ENCODE results near the gene RBM23. TPM values are rescaled to one million over a fixed set of nuclear protein-coding genes. Genes with fewer than 3 reads are reported as not detected.
"Not testable (repeated sequence)": the region's sequence is repeated elsewhere in the genome, so short reads cannot be mapped to it uniquely, and the experiment has no call there.

Gene RBM23
- total and polyA plus RNA-seq, 8 donors: 64.9 to 133 (median 109) TPM

DNA sequence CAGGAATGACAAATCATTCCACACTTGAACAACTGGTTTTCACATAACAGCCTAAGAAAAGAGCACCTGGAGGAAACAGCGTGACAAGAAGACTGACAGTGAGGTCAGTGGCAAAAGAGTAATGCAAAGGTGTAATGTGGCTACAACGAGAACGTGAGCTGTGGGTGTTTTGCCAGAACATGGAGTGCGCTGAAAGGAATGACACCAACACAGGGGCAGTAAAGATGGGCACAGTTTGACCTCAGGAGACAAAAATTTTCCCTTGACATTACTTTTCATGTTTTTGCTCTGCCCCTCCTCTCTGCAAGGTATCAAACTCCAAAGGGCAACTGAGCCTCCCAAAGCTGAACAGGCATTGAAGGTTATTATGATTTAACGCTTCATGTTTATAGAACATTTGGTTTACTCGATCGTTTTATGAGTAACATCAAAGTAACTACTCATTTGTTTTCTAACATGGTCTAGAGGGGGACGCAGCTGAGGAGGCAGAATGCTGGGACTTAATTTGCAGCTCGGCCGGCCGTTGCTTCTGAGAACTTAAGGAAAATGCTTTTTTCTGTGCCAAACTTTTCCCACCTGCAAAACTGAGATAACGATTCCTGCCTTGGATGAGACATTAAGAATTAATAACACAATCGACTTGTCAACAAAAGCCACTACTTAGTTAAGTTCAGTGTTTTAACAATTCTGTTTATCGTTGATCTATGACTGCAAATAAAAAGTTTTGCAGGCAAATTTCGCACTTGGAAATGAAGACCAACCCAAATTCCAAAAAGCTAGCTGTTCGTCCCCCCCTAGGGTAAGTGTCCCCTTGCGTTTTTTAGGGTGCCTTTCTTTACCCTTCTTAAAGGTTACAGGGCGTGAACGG is 37.0 kb upstream of the RBM23 start:
- intact Hi-C loops (cut with DNase I): no loop called here
- TF ChIP-seq CTCF (IDR thresholded peaks at IDR 0.05): no peak
- ATAC-seq: no peak
- Histone ChIP-seq H3K4me1 (peaks cover 3 to 46% of the 10 kb centered on the region in 2 donors), H3K27me3 (no peaks in the 10 kb centered on the region), H3K27ac (peak overlapping the region; percentile 91 to 98), H3K4me3 (peak overlapping the region; percentile 57 to 78), H3K36me3 (peaks cover 0 to 27% of the 10 kb centered on the region in 2 donors), H3K9me3 (no peaks in the 10 kb centered on the region)
- DNase-seq: no peak

GRCh38 chr14:22952418-22952817 is 33.5 kb upstream of the RBM23 start:
- intact Hi-C loops (cut with DNase I): no loop called here
- Histone ChIP-seq H3K27ac (peak overlapping the region; percentile 41 to 85), H3K4me3 (no peak overlapping the region), H3K4me1 (peaks cover 3 to 40% of the 10 kb centered on the region in 2 donors), H3K36me3 (peaks cover 0 to 62% of the 10 kb centered on the region in 2 donors), H3K27me3 (no peaks in the 10 kb centered on the region), H3K9me3 (no peaks in the 10 kb centered on the region)
- ATAC-seq (peak; percentile 63), DNase-seq (no peak)
- TF ChIP-seq CTCF (IDR thresholded peaks at IDR 0.05): no peak

- H3K27me3 ChIP-seq; H3K4me3 ChIP-seq; intact Hi-C loops (cut with DNase I); H3K9me3 ChIP-seq: not testable (repeated sequence)
- peak overlapping the region; percentile 47 to 85 for H3K27ac ChIP-seq
- H3K36me3 ChIP-seq: peaks cover 0 to 68% of the 10 kb centered on the region in 2 donors
- peak in 2 of 4 donors; percentile 44 to 87 for DNase-seq
- ATAC-seq: peak; percentile 45
- peaks cover 3 to 36% of the 10 kb centered on the region in 2 donors for H3K4me1 ChIP-seq
Measured at GRCh38 chr14:22951795-22952194, 32.8 kb upstream of the RBM23 start.

DNA sequence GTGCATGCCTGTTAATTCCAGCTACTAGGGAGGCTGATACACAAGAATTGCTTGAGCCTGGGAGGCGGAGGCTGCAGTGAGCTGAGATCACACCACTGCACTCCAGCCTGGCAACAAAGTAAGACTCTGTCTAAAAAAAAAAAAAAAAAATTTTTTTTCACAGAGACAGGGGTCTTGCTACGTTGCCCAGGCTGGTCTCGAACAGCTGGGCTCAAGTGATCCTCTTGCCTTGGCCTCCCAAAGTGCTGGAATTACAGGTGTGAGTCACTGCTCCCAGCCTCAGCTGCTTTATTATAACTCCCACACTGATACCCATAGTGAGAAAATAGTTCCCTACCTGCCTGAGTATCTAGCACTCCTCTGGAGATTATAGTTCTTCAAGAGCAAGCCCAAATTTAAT is 26.7 kb upstream of the RBM23 start:
- TF ChIP-seq CTCF (IDR thresholded peaks at IDR 0.05): no peak
- no peak overlapping the region for H3K4me3 ChIP-seq
- intact Hi-C loops (cut with DNase I): no loop called here
- H3K9me3 ChIP-seq: no peaks in the 10 kb centered on the region
- H3K36me3 ChIP-seq: peaks cover 0 to 63% of the 10 kb centered on the region in 2 donors
- DNase-seq (no peak), ATAC-seq (no peak)
- no peaks in the 10 kb centered on the region for H3K27me3 ChIP-seq
- H3K27ac ChIP-seq: no peak overlapping the region
- H3K4me1 ChIP-seq: no peaks in the 10 kb centered on the region

GRCh38 chr14:22939684-22940083 is 20.7 kb upstream of the RBM23 start:
- Histone ChIP-seq H3K4me1 (no peaks in the 10 kb centered on the region), H3K9me3 (no peaks in the 10 kb centered on the region), H3K27ac (no peak overlapping the region), H3K27me3 (no peaks in the 10 kb centered on the region), H3K36me3 (peaks cover 0 to 27% of the 10 kb centered on the region in 2 donors), H3K4me3 (no peak overlapping the region)
- no peak for DNase-seq
- no peak for ATAC-seq
- intact Hi-C loops (cut with DNase I): no loop called here
- no peak for TF ChIP-seq CTCF (IDR thresholded peaks at IDR 0.05)

All from left lung (tissue), 10 donors.